ENCODE results near the gene FOXJ3.

DNA sequence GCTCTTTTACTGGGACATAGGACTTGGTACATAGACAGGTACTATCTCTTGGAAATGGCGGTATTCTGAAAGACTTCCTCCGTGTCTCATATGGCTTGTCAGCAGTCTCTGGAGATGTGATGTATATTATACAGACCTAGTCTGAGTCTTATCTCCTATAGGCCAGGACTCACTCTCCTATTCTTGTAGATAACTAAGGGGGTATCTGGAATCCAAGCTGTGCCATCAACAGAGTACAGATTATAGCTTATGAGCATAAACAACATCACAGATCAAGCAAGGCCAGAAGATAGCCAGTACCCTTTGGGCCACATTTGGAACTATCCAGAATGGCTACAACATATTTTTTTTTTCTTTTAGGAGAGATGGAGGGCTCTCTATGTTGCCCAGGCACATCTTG is 29.5 kb upstream of the FOXJ3 start:
- TF ChIP-seq, protein P1, sequence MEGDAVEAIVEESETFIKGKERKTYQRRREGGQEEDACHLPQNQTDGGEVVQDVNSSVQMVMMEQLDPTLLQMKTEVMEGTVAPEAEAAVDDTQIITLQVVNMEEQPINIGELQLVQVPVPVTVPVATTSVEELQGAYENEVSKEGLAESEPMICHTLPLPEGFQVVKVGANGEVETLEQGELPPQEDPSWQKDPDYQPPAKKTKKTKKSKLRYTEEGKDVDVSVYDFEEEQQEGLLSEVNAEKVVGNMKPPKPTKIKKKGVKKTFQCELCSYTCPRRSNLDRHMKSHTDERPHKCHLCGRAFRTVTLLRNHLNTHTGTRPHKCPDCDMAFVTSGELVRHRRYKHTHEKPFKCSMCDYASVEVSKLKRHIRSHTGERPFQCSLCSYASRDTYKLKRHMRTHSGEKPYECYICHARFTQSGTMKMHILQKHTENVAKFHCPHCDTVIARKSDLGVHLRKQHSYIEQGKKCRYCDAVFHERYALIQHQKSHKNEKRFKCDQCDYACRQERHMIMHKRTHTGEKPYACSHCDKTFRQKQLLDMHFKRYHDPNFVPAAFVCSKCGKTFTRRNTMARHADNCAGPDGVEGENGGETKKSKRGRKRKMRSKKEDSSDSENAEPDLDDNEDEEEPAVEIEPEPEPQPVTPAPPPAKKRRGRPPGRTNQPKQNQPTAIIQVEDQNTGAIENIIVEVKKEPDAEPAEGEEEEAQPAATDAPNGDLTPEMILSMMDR (tag by site-specific recombination; IDR thresholded peaks at IDR 0.05), result no peak
- TF ChIP-seq KLF16 (tag by site-specific recombination; IDR thresholded peaks at IDR 0.05), result no peak
- no peak for TF ChIP-seq ZNF558 (tag by site-specific recombination; IDR thresholded peaks at IDR 0.05)

All from HEK293 (cell line).